GM13977 (cell line): ENCODE measurements around the gene ADORA3.

Experiments used
- DNase-seq: peaks from one replicate; pipeline ENCODE4 v3.0.0; 2012; ENCODE audit warnings: low spot score
- in situ Hi-C: fragments of 300-500 bp; cut with MboI; formaldehyde crosslinking; loops from one replicate; pipeline ENCODE4 v1.12.0; 2022; ENCODE audit warnings: low sequenced_read_pairs, low pct_unique_long_range_greater_than_20kb, mixed read lengths, inconsistent platforms; ENCODE audit not compliant: unreplicated experiment
- TF ChIP-seq, protein P1 (sequence below): IDR thresholded peaks from 2 replicates; pipeline ENCODE4 v1.5.1; 2012; ENCODE audit warnings: mild to moderate bottlenecking, control low read depth; ENCODE audit not compliant: insufficient read depth; ENCODE audit errors: extremely low read depth, missing control alignments

Gene ADORA3

DNA sequence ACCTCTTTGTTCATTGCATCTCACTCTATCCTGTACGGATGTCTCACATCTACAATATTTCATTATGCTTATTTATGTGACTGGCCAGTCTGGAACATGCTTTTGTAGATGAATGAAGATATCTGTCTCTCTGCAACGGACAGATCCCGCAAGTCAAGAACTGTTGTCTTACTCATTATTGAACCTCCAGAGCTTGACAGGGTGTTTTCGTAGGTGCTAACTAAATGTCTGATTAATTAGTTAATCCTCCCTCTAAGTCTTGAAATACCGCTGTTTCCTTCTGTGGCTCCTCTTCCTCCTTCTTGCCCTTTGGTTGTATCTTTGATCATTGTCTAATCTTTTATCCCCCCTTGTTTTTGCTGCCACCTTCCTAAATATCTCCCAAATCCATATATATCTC lies 32.8 kb downstream of the ADORA3 start:
- DNase-seq, result no peak
- TF ChIP-seq, protein P1, sequence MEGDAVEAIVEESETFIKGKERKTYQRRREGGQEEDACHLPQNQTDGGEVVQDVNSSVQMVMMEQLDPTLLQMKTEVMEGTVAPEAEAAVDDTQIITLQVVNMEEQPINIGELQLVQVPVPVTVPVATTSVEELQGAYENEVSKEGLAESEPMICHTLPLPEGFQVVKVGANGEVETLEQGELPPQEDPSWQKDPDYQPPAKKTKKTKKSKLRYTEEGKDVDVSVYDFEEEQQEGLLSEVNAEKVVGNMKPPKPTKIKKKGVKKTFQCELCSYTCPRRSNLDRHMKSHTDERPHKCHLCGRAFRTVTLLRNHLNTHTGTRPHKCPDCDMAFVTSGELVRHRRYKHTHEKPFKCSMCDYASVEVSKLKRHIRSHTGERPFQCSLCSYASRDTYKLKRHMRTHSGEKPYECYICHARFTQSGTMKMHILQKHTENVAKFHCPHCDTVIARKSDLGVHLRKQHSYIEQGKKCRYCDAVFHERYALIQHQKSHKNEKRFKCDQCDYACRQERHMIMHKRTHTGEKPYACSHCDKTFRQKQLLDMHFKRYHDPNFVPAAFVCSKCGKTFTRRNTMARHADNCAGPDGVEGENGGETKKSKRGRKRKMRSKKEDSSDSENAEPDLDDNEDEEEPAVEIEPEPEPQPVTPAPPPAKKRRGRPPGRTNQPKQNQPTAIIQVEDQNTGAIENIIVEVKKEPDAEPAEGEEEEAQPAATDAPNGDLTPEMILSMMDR, result no peak
- in situ Hi-C loops, result no loop called here

DNA sequence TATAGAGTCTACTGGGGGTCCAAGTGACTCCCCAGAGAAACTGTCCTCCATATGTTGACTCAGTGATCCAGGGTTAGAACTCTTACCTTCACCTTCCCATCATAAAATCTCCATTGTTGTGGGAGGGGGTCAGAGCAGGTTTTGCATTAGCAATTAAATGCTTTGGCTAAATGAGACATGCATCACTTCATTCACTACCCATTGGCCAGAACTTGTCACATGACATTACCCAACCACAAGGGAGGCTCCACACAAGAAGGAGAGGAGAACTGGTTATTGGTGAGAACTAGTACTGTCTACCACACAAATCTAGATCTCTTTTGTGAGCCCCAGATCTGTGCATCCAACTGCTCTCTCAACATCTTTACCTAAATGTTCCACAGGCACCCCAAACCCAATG lies 33.9 kb downstream of the ADORA3 start:
- no peak for DNase-seq
- in situ Hi-C loops, result no loop called here
- TF ChIP-seq, protein P1, result no peak

DNA sequence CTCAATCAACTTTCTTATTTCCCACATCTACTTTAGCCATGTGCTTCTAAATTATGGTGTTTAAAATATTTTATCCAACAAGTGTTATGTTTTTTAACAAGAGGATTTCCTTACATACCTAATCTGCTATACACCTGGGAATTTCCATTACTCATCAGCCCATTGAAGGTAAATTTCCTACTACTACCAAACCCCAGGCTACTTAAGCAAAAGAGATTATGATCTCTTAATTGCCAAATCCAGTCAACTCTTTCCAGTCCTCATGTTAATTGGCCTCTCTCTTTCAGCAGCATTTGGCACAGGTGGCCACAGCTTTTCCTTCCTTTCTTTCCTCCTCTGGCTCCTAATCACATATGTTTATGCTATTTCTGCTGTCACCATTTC lies 34.7 kb downstream of the ADORA3 start:
- TF ChIP-seq, protein P1, result no peak
- in situ Hi-C loops, result no loop called here
- DNase-seq, result no peak

DNA sequence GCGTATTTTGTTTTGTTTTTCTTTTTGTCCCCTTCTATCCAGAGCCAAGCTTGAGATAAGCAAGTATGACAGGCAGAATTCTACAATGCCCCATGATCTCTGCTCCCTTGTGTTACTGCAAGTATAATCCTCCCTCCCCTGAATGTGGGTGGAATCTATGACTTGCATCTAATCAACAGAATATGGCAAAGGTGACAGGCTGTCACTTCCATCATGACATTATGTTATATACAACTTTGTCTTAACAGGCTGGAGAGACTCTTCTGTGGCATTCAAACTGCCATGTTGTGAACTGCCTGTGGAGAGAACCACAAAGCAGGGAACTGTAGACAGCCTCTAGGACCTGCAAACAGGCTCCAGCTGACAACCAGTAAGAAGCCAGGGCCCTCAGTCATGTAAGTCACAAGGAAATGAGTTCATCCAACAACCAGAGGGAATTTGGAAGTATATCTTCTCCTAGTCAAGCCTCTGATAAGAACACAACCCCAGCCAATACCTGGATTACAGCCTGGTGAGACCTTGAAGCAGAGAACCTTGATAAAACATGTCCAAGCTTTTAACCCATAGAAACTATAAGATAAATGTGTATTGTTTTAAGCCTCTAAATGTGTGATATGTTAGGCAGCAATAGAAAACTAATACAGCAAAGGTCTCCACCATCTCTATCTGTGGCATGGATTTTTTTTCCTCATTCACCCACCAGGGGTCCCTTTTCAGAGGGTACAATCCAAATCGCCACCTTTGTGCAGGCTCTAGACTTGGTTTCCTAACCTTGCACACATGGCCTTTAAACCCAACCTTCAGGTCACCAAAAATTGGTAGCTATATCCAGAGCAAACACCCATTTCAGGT lies 35.3 kb downstream of the ADORA3 start:
- TF ChIP-seq, protein P1, result no peak
- in situ Hi-C loops, result no loop called here
- DNase-seq, result no peak

DNA sequence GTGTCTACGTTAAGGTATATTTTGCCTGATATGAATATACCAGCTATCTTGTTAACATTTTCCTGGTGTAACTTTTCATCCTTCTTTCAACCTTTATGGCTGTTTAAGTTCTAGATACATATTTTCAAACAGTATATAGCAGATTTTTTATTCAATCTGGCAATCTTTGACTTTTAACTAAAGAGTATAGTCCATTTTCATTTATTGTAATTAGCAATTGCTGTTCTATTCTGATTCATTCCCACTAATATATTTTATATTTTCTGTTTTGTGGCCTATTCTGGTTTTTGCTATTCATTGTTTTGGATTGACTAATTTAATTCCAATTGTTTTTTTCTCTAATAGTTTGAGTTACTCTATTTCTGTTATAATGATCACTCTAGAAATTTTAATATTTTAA lies 37.0 kb downstream of the ADORA3 start:
- DNase-seq, result no peak
- in situ Hi-C loops, result no loop called here
- TF ChIP-seq, protein P1, result no peak

DNA sequence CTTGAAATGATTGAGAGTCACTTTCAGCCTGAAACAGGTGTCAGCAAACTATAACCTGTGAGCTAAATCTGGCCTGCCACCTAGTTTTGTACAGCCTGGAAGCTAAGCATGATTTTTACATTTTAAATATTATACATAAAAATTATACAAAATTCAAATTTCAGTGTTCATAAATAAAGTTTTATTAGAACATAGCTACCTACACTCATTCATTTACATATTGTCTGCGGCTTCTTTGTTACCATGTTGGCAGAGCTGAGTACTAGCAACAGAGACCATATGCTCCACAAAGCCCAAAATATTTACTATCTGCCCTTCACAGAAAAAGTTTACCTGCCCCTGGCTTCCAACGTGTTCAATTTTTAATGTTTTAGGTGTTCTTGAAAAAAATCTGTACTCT lies 37.7 kb downstream of the ADORA3 start:
- TF ChIP-seq, protein P1, result no peak
- in situ Hi-C loops, result no loop called here
- DNase-seq, result no peak
